ENCODE data around the gene POLE. TPM values are rescaled to one million over a fixed set of nuclear protein-coding genes. Genes with fewer than 3 reads are reported as not detected.

Gene POLE
- total and polyA plus RNA-seq, 10 of the 15 experiments (the other 5 are each of a cell fraction or from before 2014, with no cell fraction given), result 2.3 to 103 (median 37.1) TPM

GRCh38 chr12:132687211-132688164, at the start of gene POLE, which contains the start of gene PXMP2 (continued):
- TF ChIP-seq CREB1 (IDR thresholded peaks at IDR 0.05; ENCODE audit: low read depth) (peak; percentile 22; the same call in 1 of the 2 replicates), SUPT20H (IDR thresholded peaks at IDR 0.05; ENCODE audit: borderline replicate concordance, control insufficient read depth, low read depth, low read length) (peak; percentile 71; the same call in 1 of the 2 replicates), IKZF1 (conservative IDR thresholded peaks at IDR 0.05) (peak; percentile 78), TARDBP (IDR thresholded peaks at IDR 0.05; ENCODE audit: borderline replicate concordance) (no peak; the same call in 1 of the 2 replicates), CBX5 (IDR thresholded peaks at IDR 0.05; ENCODE audit: low read depth) (no peak), NFYB (IDR thresholded peaks at IDR 0.05; ENCODE audit: insufficient read depth, low read depth, low read length) (peak; percentile 73; the same call in 1 of the 2 replicates), FOS (IDR thresholded peaks at IDR 0.05; ENCODE audit: borderline replicate concordance, extremely low read depth, insufficient read length) (no peak), NFIC (IDR thresholded peaks at IDR 0.05; ENCODE audit: low read depth, low read length) (no peak), ATF3 (IDR thresholded peaks at IDR 0.05; ENCODE audit: borderline replicate concordance, extremely low read depth, low read depth, low read length) (no peak), SUZ12 (IDR thresholded peaks at IDR 0.05; ENCODE audit: unreplicated experiment) (no peak), EZH2 (IDR thresholded peaks at IDR 0.05; ENCODE audit: borderline replicate concordance, control insufficient read depth, low read depth, low read length) (no peak), SIX5 (IDR thresholded peaks at IDR 0.05; ENCODE audit: low read depth, low read length, severe bottlenecking) (no peak), ZNF622 (IDR thresholded peaks at IDR 0.05) (no peak), RAD21 (IDR thresholded peaks at IDR 0.05; ENCODE audit: insufficient read depth, low read depth, low read length) (peak; percentile 34; the same call in 1 of the 2 replicates), BACH1 (IDR thresholded peaks at IDR 0.05; ENCODE audit: borderline replicate concordance) (0 out of 2 replicates have a peak, but pooled peaks have one; percentile 67), BCL3 (IDR thresholded peaks at IDR 0.05; ENCODE audit: borderline replicate concordance, insufficient read depth, low read depth, low read length, poor library complexity, severe bottlenecking) (no peak), RELA (IDR thresholded peaks at IDR 0.05; ENCODE audit: borderline replicate concordance, partially characterized antibody) (peak; percentile 22), TAF1 (IDR thresholded peaks at IDR 0.05; ENCODE audit: borderline replicate concordance, low read depth, low read length) (peak; percentile 68; the same call in 1 of the 2 replicates), SMAD5 (IDR thresholded peaks at IDR 0.05; ENCODE audit: low read depth) (no peak), TCF7 (IDR thresholded peaks at IDR 0.05; ENCODE audit: borderline replicate concordance) (no peak), BRCA1 (IDR thresholded peaks at IDR 0.05; ENCODE audit: low read depth, low read length) (peak; percentile 94), POLR2AphosphoS2 (IDR thresholded peaks at IDR 0.05; ENCODE audit: low read depth, low read length) (peak; percentile 62; the same call in 1 of the 2 replicates), CREM (IDR thresholded peaks at IDR 0.05; ENCODE audit: low read depth) (peak; percentile 39; the same call in 1 of the 2 replicates), PRDM15 (CRISPR knock-in tag; IDR thresholded peaks at IDR 0.05) (no peak)

Measured in GM12878 (cell line).